ENCODE measurements around the gene TACC2.

TACC2 gene

GRCh38 chr10:122056431-122057094 is 67.6 kb downstream of the TACC2 start:
- no peak for ATAC-seq

GRCh38 chr10:122057841-122058413 is 69.0 kb downstream of the TACC2 start:
- ATAC-seq: no peak
- TF ChIP-seq CSDC2 (CRISPR knock-in tag; IDR thresholded peaks at IDR 0.05) (no peak), RARB (CRISPR knock-in tag; IDR thresholded peaks at IDR 0.05) (no peak), ARNTL (CRISPR knock-in tag; IDR thresholded peaks at IDR 0.05; ENCODE audit: borderline replicate concordance, low read depth) (no peak), ZNF565 (CRISPR knock-in tag; conservative IDR thresholded peaks at IDR 0.05; ENCODE audit: low read depth) (no peak), ZC3H10 (CRISPR knock-in tag; IDR thresholded peaks at IDR 0.05) (no peak), ZNF70 (CRISPR knock-in tag; IDR thresholded peaks at IDR 0.05) (no peak), OSR1 (CRISPR knock-in tag; IDR thresholded peaks at IDR 0.05) (no peak), PATZ1 (CRISPR knock-in tag; IDR thresholded peaks at IDR 0.05; ENCODE audit: borderline replicate concordance) (no peak), SNAI2 (CRISPR knock-in tag; IDR thresholded peaks at IDR 0.05) (no peak), TSHZ2 (CRISPR knock-in tag; IDR thresholded peaks at IDR 0.05) (no peak), ISL1 (CRISPR knock-in tag; IDR thresholded peaks at IDR 0.05) (no peak)

More at GRCh38 chr10:122056431-122057094, 67.6 kb downstream of the TACC2 start:
- no peak for TF ChIP-seq ZNF70 (CRISPR knock-in tag; IDR thresholded peaks at IDR 0.05)

- ATAC-seq: no peak
- TF ChIP-seq CSRNP3 (CRISPR knock-in tag; IDR thresholded peaks at IDR 0.05): no peak
- no peak for TF ChIP-seq TCF4 (CRISPR knock-in tag; IDR thresholded peaks at IDR 0.05; ENCODE audit: borderline replicate concordance)
- TF ChIP-seq PPARA (CRISPR knock-in tag; IDR thresholded peaks at IDR 0.05; ENCODE audit: borderline replicate concordance): no peak
- TF ChIP-seq ZNF70 (CRISPR knock-in tag; IDR thresholded peaks at IDR 0.05): no peak
- no peak for TF ChIP-seq ESRRG (CRISPR knock-in tag; IDR thresholded peaks at IDR 0.05)
- TF ChIP-seq ARNTL (CRISPR knock-in tag; IDR thresholded peaks at IDR 0.05; ENCODE audit: borderline replicate concordance, low read depth): no peak
- no peak for TF ChIP-seq PATZ1 (CRISPR knock-in tag; IDR thresholded peaks at IDR 0.05; ENCODE audit: borderline replicate concordance)
- TF ChIP-seq GLIS3 (CRISPR knock-in tag; IDR thresholded peaks at IDR 0.05): no peak
- no peak for TF ChIP-seq TOX (CRISPR knock-in tag; IDR thresholded peaks at IDR 0.05; ENCODE audit: borderline replicate concordance)
- no peak for TF ChIP-seq POU6F1 (CRISPR knock-in tag; IDR thresholded peaks at IDR 0.05; ENCODE audit: borderline replicate concordance, low read depth)
- TF ChIP-seq BACH2 (CRISPR knock-in tag; IDR thresholded peaks at IDR 0.05; ENCODE audit: borderline replicate concordance): no peak
- no peak for TF ChIP-seq SNAI2 (CRISPR knock-in tag; IDR thresholded peaks at IDR 0.05)
- TF ChIP-seq OSR1 (CRISPR knock-in tag; IDR thresholded peaks at IDR 0.05): no peak
- TF ChIP-seq ZNF8 (CRISPR knock-in tag; IDR thresholded peaks at IDR 0.05): no peak
- TF ChIP-seq CREB5 (CRISPR knock-in tag; IDR thresholded peaks at IDR 0.05; ENCODE audit: low read depth): no peak
- no peak for TF ChIP-seq ZC3H10 (CRISPR knock-in tag; IDR thresholded peaks at IDR 0.05)
These were observed 71.3 kb downstream of the TACC2 start for GRCh38 chr10:122060250-122060649.

Measured in SK-N-SH treated with all-trans-retinoic acid at 6 μM for 48 hours (cell line).